Body of pancreas (tissue), 4 donors: ENCODE data around the gene SMIM29.

Experiments used
- POLR2A ChIP-seq, 3 donors: fragments of 450-650 bp; IDR thresholded peaks; one replicate each; pipeline ENCODE4 v1.6.1; 2016; ENCODE audit warnings: antibody characterized with exemption in 3 of 3, mild to moderate bottlenecking in 2 of 3
- TF ChIP-seq, protein P1 (sequence below), 7 experiments: fragments of 450-650 bp in 4 of 7; fragments of 200-600 bp in 3 of 7; sonication (generic) in 3 of 7; IDR thresholded peaks; one replicate each; pipeline ENCODE4 v1.5.1; 2016 to 2019; ENCODE audit warnings: antibody characterized with exemption in 7 of 7

DNA sequence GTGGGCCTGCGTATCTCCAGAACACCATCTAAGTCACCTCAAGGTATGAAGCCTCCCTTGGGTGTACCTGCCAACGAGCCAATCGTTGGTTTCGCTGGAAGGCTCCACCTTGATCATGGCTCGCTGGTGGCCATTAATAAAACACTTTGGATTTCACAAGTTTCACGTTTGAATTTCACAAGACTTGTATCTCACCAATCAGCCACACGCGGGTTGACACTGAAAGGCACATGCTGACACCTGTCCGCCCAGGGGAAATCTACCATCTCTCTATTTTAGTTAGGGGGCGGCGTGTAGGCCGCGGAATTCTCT lies 12.7 kb downstream of the SMIM29 start:
- TF ChIP-seq, protein P1, sequence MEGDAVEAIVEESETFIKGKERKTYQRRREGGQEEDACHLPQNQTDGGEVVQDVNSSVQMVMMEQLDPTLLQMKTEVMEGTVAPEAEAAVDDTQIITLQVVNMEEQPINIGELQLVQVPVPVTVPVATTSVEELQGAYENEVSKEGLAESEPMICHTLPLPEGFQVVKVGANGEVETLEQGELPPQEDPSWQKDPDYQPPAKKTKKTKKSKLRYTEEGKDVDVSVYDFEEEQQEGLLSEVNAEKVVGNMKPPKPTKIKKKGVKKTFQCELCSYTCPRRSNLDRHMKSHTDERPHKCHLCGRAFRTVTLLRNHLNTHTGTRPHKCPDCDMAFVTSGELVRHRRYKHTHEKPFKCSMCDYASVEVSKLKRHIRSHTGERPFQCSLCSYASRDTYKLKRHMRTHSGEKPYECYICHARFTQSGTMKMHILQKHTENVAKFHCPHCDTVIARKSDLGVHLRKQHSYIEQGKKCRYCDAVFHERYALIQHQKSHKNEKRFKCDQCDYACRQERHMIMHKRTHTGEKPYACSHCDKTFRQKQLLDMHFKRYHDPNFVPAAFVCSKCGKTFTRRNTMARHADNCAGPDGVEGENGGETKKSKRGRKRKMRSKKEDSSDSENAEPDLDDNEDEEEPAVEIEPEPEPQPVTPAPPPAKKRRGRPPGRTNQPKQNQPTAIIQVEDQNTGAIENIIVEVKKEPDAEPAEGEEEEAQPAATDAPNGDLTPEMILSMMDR (IDR thresholded peaks at IDR 0.05), result no peak
- TF ChIP-seq POLR2A (IDR thresholded peaks at IDR 0.05), result no peak
